GM18870 (cell line): Measurements from ENCODE around the gene ZNF668.
"Not testable (repeated sequence)": the region's sequence is repeated elsewhere in the genome, so short reads cannot be mapped to it uniquely, and the experiment has no call there.

Experiments used
- ATAC-seq: cut with Tn5 transposase; IDR thresholded peaks from one replicate; pipeline ENCODE4 v1.9.1; 2021; ENCODE audit warnings: moderate library complexity; ENCODE audit not compliant: unreplicated experiment

Gene ZNF668

GRCh38 chr16:31100876-31101641 is 27.0 kb upstream of the ZNF668 start:
- not testable (repeated sequence) for ATAC-seq

GRCh38 chr16:31099860-31100638 is 26.0 kb upstream of the ZNF668 start:
- no peak for ATAC-seq

DNA sequence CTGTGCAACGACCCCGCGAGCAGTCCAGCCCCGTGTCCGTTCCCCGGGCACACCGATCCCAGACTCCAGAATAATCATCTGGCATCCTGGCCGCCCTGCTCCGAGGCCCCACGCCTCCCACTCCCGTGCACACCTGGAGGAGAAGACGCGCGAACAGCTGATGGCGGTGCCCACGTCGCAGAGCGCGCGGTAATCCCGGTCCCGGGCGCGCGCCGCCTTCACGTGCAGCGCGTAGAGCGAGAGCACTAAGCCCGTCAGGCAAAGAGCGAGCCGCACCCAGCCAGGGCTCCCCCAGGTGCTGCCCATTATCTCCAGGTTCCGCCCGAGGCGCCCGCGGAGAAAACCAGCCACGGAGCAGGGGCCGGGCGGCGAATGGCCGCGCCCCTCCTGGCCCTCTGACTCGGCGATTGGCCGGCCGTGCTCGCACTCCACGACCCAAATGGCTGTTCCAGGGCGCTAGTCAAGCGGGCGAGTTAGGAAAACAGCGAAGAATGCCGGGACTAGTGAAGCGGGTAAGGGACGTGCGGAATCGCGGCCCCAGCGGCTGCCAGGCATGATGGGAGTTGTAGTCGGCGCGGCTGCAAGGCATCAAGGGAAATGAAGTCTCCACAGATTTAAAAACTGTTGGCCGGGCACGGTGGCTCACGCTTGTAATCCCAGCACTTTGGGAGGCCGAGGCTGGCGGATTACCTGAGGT is 20.5 kb upstream of the ZNF668 start, which contains the start of gene VKORC1:
VKORC1 (minus strand) TSS at position 374 of the 697 bp plus-strand sequence; CDS start at position 306, 68 bp downstream.
- peak; percentile 78 for ATAC-seq

DNA sequence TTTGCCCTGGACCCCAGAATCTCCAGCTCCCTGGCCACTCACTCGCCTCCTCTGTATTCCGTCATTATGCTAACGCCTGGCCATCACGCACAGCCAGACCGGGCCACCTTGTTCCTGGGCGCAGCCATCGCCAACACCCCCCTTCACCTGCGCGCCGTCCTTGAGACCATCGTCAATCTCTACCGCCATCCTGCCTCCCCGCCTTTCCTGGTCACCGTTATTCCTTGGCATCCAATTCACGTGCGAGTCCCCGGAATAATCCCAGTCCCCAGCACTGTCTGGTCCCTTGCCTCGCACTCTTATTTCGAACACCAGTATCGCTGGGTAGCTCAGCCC is 20.0 kb upstream of the ZNF668 start:
- ATAC-seq, result no peak

DNA sequence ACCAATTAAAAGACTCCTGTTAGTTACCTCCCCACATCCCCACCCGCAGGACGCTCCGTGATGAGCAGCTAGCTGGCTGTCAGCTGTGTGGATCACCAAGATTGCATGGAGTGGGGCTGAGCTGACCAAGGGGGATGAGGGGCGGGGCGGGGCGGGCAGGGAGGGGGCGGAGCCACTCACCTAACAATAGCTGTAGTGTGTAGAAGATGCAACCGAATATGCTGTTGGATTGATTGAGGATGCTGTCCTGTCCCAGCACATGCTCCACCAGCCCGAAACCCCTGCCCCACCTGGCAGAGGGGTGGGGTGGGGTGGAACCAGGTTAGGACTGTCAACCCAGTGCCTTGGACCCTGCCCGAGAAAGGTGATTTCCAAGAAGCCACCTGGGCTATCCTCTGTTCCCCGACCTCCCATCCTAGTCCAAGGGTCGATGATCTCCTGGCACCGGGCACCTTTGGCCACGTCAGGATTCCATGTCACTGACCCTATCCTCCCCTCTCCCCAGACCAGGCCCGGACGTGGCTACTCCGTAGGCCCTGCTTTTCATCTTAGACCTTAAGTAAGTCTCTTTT is 19.2 kb upstream of the ZNF668 start:
- no peak for ATAC-seq

DNA sequence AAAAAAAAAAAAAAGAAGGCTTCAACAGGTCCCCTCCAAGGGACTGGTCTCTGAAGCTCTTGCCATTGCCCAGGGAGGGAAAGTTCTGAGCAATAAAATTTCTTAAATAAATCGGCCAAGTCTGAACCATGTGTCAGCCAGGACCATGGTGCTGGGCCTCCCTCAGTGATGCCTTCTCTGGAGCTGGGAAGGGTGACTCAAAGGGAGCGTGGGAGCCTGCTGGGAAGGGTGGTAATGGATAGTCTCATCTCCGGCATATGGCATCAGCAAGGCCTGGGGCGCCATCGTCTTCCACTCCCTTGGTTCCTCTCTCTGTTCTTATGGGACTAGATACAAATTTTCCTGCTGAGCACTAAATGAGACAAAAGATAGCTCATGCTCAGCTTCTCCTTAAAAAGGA is 18.3 kb upstream of the ZNF668 start:
- no peak for ATAC-seq

- no peak for ATAC-seq
Measured at GRCh38 chr16:31090540-31090939, 16.5 kb upstream of the ZNF668 start.

DNA sequence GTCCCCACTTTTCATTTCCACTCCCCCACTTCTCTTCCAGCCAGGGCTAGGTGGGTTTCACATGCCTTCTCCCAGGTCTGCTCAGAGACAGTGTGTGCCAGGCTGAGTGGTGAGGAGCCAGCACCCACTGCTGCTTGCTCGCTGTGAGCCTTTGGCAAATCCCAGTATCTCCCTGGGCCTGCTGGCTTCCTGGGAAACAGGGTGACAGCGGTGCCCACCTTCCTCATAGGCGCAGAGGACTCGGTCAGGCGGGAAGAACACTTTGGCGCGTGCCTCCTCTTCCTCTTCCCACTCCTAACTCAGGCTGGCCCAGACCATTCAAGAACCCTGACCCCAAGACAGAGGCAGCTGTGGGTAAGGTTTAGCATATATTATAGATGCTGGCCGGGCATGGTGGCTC is 15.2 kb upstream of the ZNF668 start:
- ATAC-seq, result no peak

GRCh38 chr16:31088459-31089183 is 14.6 kb upstream of the ZNF668 start, which contains the start of gene PRSS53:
TSS of gene PRSS53 (minus strand) at chr16:31088943. CDS start at chr16:31088809, 134 bp downstream.
- ATAC-seq, result no peak

DNA sequence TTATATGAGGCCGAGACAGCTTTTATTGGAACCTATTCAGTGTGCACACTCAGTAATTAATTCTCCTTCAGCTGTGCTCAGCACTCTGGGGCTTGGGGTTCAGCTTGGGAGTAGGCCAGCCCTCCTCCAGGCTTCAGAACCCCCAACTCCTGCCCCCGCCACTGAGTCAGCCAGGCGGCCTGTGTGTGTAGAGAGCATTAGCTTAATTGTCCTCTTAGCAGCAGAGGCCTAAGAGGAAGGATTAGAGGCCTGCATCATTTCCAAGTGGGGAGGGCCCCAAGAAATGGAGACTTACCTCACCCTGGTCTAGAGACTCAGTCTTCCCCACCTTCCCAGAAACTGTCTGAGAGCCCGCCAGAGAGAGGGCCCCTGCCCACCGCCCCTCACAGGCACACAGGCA is 13.9 kb upstream of the ZNF668 start:
- no peak for ATAC-seq

- ATAC-seq, result no peak
Measured at GRCh38 chr16:31087481-31087880, 13.4 kb upstream of the ZNF668 start.

- no peak for ATAC-seq
Measured at GRCh38 chr16:31086629-31086906, 12.5 kb upstream of the ZNF668 start.

DNA sequence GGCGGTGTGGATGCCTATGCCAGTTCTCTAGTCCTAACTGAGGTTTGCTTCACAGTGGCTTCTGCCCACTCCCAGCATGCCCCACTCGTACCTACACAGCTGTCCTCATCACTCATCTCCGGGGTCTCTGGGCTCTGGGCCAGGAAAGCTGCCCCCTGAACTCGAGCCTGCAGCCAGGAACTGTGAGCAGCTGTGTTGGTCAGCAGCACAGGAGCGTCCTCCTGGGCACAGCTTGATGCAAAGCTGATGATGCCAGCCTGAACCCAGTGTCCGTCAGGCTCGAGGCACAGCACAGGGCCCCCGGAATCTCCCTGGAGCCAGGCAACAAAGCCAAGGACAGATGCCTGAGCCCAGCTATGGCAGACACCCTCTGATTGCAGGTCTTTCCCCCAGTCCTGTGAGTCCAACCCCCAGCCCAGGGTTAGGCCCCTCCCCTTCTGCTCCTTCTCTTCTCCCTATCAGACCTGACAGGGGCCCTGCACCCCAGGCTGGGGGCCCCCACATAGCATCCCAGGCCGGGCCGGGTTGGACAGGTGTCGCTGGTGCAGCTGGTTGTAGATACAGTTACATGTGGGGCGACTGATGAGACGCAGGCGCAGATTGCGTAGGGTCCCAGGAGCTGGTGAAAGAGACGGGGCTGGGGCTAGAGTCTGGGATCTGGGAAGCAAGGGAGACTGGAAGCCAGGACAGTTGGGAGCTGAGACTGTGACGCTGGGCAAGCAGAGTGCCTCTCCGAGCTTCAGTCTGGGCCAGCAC is 12.0 kb upstream of the ZNF668 start:
- ATAC-seq, result no peak

DNA sequence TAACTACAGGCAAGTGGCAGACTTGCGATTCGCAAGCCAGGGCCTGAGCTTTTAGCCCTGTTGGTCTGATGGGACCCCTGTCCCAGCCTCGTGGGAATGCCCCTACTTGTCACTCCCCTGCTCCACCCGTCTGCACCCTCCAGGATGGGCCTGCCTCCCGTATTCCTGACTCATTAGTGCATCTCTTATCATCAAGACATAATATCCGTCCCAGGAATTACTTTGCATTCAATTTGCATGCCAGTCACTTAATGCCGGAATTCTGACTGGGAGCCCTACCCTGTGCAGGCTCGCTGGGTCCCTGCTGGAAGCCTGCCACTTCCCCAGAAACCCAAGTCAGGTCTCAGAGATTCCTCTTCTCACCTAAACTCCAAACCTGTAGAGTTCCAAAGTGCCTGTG is 11.4 kb upstream of the ZNF668 start:
- no peak for ATAC-seq

GRCh38 chr16:31084584-31085302 is 10.7 kb upstream of the ZNF668 start:
- no peak for ATAC-seq

DNA sequence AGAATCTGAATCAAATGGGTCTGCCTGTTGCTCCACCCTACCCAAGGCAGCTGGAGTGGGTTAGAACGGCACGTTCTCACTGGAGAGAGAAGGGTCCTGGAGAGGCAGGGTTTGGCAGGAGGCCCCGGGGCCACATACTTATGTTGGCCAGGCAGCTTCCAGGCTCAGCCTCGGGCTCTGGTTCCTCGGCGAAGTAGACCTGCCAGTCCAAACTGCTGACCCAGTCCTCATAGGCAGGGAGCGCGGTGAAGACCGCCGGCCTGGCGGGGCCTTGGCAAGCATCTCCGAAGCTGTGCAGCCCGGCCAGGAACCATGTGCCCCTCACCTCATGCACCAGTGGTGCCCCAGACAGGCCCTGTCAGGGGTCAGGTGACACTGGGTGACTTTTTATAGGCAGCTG is 9.9 kb upstream of the ZNF668 start:
- no peak for ATAC-seq

DNA sequence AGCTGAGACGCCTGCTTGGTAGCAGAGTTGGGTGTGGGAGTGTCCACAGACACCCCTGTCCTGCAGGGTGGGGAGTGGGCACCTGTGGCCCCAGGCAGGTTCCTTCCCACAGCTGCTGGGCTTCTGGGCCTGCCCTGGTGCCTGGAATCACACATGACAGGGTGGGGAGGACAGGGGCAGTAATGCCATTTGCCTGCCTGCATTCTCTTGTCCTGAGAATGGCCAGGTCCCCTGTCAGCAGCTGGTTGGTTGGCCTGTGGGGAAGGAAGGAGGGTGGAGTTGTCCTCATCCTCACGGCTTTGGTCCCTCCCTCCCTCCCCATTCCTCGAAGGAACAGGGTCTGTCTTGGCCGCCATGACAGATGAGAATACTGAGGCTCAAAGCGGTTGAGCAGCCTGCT is 9.5 kb upstream of the ZNF668 start:
- ATAC-seq, result no peak

DNA sequence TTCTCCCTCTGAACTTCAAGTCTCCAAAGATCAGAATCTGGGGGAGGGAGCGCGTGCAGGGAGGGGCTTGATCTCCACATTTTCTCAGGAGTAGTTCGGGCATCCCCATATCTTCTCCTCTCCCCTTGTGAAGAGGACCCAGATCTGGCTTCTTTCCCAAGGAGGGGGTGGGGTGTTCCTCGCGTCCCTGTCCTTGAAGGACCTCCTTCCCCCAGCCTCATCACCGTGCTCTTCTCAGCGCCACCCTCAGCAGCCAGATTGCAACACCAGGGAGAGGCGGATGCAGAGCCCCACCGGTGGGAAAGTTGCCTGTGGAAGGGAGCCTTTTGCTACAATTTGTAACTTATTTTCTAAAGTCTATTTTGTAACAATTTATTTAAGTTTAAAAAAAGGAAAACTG is 9.0 kb upstream of the ZNF668 start:
- no peak for ATAC-seq

GRCh38 chr16:31082368-31083045 is 8.5 kb upstream of the ZNF668 start:
- no peak for ATAC-seq
